H7 (cell line): Measurements from ENCODE around the gene LIFR. TPM values are rescaled to one million over a fixed set of nuclear protein-coding genes. Genes with fewer than 3 reads are reported as not detected.
A peak's percentile ranks its signal among the peaks of the same experiment; 100 is the strongest.
"Not testable (repeated sequence)": the region's sequence is repeated elsewhere in the genome, so short reads cannot be mapped to it uniquely, and the experiment has no call there.

Source experiments
- DNase-seq: peaks from one replicate; pipeline ENCODE4 v3.0.0; 2012
- H3K27me3 ChIP-seq: 2 replicates; pipeline ENCODE4 v1.6.0; 2011; ENCODE audit warnings: mild to moderate bottlenecking, low read length; ENCODE audit not compliant: control insufficient read depth, insufficient read depth
- H3K36me3 ChIP-seq: replicated peaks from 2 replicates; pipeline ENCODE4 v1.5.1; 2011; ENCODE audit warnings: low read length; ENCODE audit not compliant: control insufficient read depth, insufficient read depth
- H3K4me3 ChIP-seq: 2 replicates; pipeline ENCODE4 v1.5.1; 2011; ENCODE audit warnings: low read depth, mild to moderate bottlenecking, control low read depth, low read length, moderate library complexity; ENCODE audit not compliant: insufficient read depth
- total RNA-seq: library from RNA; depleted of rRNA; stranded (reverse); fragments of >200 nt; shearing (Covaris generic); gene quantifications from 2 replicates; pipeline ENCODE4 v1.2.3, GENCODE V29; 2014; rRNA removed

The LIFR gene
- total RNA-seq: 10.5 and 11.8 TPM in 2 replicates

GRCh38 chr5:38556599-38557307 is at the start of gene LIFR:
LIFR (minus strand) TSS chr5:38556646; CDS start chr5:38530647, 25,999 bp downstream.
- peaks cover 3% of the 10 kb centered on the region for H3K27me3 ChIP-seq
- peak within 1 kb of the TSS; percentile 90 for H3K4me3 ChIP-seq
- H3K36me3 ChIP-seq: no peaks in the 10 kb centered on the region
- DNase-seq: peak; percentile 94

DNA sequence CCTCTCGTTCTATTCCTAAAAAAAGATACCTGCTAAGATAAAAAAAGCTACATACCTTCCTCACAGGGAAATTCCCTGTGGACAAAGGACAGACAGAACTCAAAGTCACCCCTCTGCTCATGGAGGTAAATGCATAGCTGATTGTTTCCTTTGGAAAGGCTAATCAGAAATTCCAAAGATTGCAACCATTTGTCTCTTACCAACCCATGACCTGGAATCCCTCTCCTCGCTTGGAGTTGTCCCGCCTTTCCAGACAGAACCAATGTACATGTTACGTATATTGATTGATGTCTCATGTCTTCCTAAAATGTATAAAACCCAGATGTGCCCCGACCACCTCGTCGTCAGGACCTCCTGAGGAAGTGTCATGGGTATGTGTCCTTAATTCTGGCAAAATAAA is 49.2 kb upstream of the LIFR start:
- no peak for DNase-seq
- H3K27me3 ChIP-seq: no peaks in the 10 kb centered on the region

GRCh38 chr5:38603691-38604090 is 47.2 kb upstream of the LIFR start:
- no peaks in the 10 kb centered on the region for H3K36me3 ChIP-seq
- DNase-seq: no peak
- H3K4me3 ChIP-seq: no peak overlapping the region
- H3K27me3 ChIP-seq: no peaks in the 10 kb centered on the region

More for the DNA sequence above, 49.2 kb upstream of the LIFR start:
- Histone ChIP-seq H3K36me3 (no peaks in the 10 kb centered on the region), H3K4me3 (no peak overlapping the region)

DNA sequence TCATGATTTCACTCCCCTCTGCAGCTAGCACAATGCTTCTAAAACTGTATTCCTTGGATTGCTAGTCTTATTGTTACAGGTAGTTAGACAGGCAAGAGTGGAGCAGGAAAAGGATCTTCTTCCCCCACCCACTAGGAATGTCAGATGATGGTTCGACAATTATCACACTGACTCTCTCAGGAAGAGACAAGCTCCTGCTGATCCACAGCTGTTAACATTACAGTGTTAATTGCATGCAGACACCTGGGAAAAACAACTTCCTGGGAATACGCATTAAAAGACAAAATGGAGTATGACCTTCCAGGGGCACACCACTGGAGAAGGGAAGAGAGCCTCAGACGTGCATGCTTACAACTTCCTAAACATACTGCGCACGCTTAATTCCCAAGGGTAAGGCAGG is 46.2 kb upstream of the LIFR start:
- H3K27me3 ChIP-seq: no peaks in the 10 kb centered on the region
- H3K36me3 ChIP-seq: no peaks in the 10 kb centered on the region
- no peak for DNase-seq
- H3K4me3 ChIP-seq: no peak overlapping the region

- Histone ChIP-seq H3K27me3 (no peaks in the 10 kb centered on the region), H3K36me3 (no peaks in the 10 kb centered on the region), H3K4me3 (no peak overlapping the region)
- DNase-seq: no peak
Observed at GRCh38 chr5:38601863-38602298, 45.4 kb upstream of the LIFR start.

DNA sequence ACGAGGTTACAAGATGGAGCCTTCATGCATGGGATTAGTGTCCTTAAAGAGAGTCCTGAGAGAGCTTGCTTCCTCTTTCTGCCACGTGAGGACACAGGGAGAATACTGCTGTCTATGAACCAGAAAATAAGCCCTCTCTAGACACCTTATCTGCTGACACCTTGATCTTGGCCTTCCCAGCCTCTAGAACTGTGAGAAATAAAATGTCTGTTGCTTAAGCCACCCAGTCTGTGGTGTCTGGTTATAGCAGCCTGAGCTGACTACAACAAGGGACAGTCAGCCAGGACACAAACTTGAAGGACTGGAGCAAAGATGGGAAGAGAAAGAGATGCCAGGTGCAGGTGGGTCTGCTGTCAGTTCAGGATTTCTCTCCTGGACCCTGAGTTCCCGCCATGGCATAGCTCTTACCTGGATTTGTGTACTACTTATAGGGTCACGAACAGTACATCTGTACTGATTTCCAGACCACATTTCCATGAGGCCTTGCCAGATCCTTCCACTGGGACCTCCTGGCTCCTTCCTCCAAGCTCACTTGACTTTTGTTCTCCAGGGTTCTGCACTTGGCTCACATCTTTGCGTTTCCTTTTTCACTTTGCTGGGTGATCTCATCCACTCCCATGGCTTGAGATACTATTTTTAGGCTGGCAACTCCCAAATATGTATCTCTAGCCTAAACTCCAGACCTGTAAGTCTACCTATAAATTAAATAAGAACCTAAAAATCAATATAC is 44.9 kb upstream of the LIFR start:
- DNase-seq: no peak
- Histone ChIP-seq H3K36me3 (no peaks in the 10 kb centered on the region), H3K27me3 (no peaks in the 10 kb centered on the region), H3K4me3 (no peak overlapping the region)

DNA sequence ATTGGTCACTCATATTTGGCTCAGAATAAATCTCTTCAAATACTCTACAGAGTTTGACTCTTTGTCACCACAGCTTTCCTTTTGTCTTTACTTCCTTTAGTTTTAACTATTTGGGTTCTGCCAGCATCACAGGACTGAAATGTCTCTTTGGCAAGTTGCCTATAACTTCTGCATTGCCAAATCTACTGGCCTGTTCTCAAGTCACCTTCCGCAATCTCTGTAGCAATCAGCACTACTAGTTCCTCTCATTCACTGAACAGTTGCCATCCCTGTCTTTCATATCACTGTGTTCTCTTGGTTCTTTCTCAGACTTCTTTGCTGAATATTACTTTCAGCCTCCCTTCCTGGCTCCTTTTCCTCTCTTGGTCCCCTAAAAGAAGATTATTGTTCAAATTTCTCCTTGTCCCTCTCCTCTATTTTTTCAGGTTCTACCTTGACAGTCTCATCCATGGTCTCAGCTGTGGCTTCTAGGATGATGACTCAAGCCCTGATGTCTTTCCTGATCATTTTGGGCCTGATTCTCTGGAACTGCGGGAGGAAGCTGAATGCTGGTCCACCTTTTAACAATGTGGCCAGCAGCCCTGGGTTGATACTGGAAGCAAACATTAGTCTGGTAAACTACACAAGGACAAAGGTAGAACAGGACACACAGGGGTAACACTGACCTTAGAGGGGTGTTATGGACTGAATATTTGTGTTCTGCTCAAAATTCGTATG is 44.0 kb upstream of the LIFR start:
- no peaks in the 10 kb centered on the region for H3K27me3 ChIP-seq
- no peak for DNase-seq
- no peak overlapping the region for H3K4me3 ChIP-seq
- H3K36me3 ChIP-seq: no peaks in the 10 kb centered on the region

DNA sequence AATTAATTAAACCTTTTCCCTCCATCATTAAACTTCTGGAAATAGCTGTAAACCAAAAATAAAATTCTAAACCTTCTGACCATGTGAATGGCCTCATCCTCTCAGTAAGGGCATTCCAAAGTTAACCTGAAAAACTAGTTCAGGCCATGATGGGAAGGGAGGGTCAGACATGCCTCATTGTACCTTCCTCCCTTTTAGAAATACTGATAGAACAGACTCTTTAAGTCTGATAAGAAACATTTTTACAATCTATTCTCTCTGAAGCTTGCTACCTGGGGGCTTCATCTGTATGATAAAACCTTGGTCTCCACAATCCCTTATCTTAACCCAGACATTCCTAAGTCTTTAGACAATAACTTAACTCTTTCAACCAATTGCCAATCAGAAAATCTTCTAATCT is 43.3 kb upstream of the LIFR start:
- not testable (repeated sequence) for H3K27me3 ChIP-seq, DNase-seq, H3K4me3 ChIP-seq, H3K36me3 ChIP-seq

DNA sequence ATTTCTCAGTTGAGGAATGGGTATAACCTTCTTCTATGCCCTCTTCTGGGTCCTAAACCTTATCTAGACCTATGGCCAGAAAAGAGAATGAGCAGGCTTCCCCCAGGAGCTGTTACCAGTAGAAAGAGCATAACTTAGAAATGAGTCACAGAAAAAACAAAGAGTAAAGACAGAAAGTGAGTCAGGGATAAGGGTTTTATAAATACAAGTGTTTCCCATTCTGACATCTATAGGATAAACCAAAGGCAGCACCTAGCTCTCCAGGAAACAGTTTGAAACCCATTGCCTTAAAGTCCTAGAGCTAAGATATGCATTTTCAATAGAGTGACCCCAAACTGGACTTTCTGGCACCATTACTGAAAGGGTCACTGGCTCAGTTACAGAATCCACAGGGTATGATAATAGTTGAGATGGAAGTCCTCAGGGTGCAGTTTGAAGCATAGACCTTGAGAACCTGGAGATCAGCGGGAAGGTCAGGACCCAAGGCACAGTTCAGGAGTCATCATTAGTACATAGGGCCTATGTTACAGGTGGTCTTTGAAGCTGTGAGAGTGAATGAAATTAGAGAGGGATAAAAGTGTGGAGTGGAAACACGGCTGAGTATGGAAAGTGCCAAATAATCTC is 42.7 kb upstream of the LIFR start:
- H3K4me3 ChIP-seq: no peak overlapping the region
- no peaks in the 10 kb centered on the region for H3K36me3 ChIP-seq
- H3K27me3 ChIP-seq: no peaks in the 10 kb centered on the region
- no peak for DNase-seq

DNA sequence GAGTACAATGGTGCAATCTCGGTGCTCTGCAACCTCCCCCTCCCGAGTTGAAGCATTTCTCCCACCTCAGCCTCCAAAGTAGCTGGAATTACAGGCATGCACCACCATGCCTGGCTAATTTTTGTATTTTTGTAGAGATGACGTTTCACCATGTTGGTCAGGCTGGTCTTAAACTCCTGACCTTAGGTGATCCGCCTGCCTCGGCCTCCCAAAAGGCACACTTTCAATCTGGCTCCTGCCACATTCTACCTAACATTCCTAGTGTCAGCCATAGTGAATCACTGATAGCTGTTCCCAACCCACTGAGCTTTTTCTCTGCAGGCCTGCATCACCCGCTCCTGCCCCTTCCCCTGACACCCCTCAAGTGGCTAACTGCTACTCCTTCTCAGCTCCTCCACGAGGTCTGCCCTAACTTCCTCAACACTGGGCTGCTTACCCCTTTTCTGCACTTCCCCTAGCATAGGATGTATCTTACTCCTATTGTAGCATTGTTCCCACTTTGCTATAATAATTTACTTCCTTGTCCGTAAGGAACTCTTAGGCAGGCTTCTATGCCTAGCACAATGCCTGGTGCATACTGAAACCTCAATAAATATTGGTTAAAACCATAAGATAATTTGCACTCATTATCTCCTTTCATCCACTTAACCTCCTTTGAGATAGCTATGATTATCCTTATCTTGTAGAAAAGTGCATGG is 42.0 kb upstream of the LIFR start:
- Histone ChIP-seq H3K4me3 (no peak overlapping the region), H3K36me3 (no peaks in the 10 kb centered on the region), H3K27me3 (no peaks in the 10 kb centered on the region)
- DNase-seq: no peak

DNA sequence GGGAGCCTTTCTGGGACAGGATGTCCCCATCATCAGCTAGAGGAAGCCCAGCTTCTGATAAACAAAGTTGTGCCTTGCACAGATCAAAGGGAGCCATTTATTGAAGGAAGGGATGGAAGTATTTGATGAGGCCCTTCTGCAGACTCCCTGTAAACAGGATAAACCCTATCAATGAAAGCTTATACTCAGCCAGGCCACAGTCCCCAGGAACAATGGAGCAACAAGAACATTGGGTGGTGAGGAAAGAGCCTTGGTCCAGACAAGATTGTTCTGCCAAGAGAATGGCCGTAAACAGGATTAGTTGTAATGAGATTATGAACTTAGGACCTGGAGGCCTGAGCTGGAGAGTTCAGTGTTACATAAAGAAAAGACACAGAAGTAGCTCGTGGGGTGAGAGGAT is 40.5 kb upstream of the LIFR start:
- no peaks in the 10 kb centered on the region for H3K36me3 ChIP-seq
- no peak for DNase-seq
- H3K27me3 ChIP-seq: no peaks in the 10 kb centered on the region
- no peak overlapping the region for H3K4me3 ChIP-seq

- Histone ChIP-seq H3K4me3 (no peak overlapping the region), H3K27me3 (no peaks in the 10 kb centered on the region), H3K36me3 (no peaks in the 10 kb centered on the region)
- DNase-seq: peak; percentile 13
Observed at GRCh38 chr5:38595132-38595745, 38.8 kb upstream of the LIFR start.

DNA sequence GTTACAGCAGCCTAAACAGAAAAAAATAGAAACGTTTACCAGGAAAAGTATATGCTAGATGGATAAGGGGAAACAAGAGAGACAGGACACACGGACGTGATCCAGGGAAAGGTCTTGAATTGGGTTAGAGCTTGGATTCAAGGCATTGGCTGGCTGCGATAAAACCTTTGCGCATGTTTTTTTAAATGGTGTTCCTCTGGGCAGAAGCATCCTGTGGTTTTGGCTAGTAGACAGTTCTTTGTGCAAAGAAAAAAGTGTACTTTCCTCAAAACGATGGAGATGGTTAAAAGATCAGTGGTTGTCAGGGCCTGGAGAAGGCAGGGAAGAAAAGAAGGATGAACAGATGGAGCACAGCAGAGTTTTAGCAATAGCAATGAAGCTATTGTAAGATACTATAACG is 37.5 kb upstream of the LIFR start:
- H3K27me3 ChIP-seq: no peaks in the 10 kb centered on the region
- H3K36me3 ChIP-seq: no peaks in the 10 kb centered on the region
- H3K4me3 ChIP-seq: no peak overlapping the region
- no peak for DNase-seq

DNA sequence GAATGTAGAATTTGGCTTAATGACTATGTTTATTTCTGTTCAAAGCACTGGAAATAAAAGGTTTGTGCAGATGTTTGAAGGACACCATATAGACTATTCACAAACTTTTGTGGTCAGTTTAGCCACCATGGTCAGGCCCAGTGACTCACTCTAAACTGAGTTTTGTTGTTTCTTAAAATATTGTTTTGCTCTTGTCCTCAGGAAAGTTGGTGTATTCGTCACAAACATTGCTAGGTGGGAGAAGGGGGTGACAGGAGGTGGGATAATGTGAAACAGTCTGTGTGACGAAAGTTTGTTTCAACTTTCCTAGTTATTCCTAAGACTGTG is 35.0 kb upstream of the LIFR start:
- no peaks in the 10 kb centered on the region for H3K27me3 ChIP-seq
- no peak for DNase-seq
- H3K36me3 ChIP-seq: no peaks in the 10 kb centered on the region
- no peak overlapping the region for H3K4me3 ChIP-seq
